Measurements from ENCODE around the gene CYYR1.

DNA sequence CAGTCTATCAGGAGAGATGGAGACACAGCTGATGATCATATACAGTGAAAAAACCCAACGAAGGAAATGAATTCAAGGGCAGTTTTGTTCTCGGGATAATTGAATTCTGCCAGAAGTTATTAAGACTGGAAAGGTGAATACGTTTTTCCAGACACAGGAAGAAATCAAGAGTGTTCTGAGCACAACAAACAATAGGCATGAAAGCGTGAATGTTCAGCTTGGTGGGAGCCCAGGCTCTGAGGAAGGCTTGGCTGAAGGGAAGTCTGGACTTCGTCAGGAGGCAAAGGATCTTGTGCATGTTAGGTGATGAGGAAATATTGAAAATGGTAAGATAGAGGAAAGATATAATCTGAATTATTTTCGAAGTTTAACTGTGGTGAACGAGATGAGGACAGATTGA lies 50.4 kb downstream of the CYYR1 start:
- TF ChIP-seq, protein P1, sequence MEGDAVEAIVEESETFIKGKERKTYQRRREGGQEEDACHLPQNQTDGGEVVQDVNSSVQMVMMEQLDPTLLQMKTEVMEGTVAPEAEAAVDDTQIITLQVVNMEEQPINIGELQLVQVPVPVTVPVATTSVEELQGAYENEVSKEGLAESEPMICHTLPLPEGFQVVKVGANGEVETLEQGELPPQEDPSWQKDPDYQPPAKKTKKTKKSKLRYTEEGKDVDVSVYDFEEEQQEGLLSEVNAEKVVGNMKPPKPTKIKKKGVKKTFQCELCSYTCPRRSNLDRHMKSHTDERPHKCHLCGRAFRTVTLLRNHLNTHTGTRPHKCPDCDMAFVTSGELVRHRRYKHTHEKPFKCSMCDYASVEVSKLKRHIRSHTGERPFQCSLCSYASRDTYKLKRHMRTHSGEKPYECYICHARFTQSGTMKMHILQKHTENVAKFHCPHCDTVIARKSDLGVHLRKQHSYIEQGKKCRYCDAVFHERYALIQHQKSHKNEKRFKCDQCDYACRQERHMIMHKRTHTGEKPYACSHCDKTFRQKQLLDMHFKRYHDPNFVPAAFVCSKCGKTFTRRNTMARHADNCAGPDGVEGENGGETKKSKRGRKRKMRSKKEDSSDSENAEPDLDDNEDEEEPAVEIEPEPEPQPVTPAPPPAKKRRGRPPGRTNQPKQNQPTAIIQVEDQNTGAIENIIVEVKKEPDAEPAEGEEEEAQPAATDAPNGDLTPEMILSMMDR (IDR thresholded peaks at IDR 0.05): no peak
- TF ChIP-seq POLR2AphosphoS5 (IDR thresholded peaks at IDR 0.05; ENCODE audit: low read depth, low read length): no peak
- TF ChIP-seq, protein P2, sequence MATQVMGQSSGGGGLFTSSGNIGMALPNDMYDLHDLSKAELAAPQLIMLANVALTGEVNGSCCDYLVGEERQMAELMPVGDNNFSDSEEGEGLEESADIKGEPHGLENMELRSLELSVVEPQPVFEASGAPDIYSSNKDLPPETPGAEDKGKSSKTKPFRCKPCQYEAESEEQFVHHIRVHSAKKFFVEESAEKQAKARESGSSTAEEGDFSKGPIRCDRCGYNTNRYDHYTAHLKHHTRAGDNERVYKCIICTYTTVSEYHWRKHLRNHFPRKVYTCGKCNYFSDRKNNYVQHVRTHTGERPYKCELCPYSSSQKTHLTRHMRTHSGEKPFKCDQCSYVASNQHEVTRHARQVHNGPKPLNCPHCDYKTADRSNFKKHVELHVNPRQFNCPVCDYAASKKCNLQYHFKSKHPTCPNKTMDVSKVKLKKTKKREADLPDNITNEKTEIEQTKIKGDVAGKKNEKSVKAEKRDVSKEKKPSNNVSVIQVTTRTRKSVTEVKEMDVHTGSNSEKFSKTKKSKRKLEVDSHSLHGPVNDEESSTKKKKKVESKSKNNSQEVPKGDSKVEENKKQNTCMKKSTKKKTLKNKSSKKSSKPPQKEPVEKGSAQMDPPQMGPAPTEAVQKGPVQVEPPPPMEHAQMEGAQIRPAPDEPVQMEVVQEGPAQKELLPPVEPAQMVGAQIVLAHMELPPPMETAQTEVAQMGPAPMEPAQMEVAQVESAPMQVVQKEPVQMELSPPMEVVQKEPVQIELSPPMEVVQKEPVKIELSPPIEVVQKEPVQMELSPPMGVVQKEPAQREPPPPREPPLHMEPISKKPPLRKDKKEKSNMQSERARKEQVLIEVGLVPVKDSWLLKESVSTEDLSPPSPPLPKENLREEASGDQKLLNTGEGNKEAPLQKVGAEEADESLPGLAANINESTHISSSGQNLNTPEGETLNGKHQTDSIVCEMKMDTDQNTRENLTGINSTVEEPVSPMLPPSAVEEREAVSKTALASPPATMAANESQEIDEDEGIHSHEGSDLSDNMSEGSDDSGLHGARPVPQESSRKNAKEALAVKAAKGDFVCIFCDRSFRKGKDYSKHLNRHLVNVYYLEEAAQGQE (IDR thresholded peaks at IDR 0.05; ENCODE audit: insufficient read depth in 1 of 2, low read depth in 2 of 2, low read length in 1 of 2): no peak
- TF ChIP-seq SIN3A (IDR thresholded peaks at IDR 0.05; ENCODE audit: borderline replicate concordance, insufficient read depth, low read depth, low read length): no peak
- no peak for TF ChIP-seq TCF7L2 (IDR thresholded peaks at IDR 0.05; ENCODE audit: low read depth, low read length)
